ENCODE results near the gene STMND1. TPM values are rescaled to one million over a fixed set of nuclear protein-coding genes. Genes with fewer than 3 reads are reported as not detected.

STMND1 gene
- polyA plus RNA-seq, 3 donors, result 0.19 to 0.49 (median 0.36) TPM

- DNase-seq, result no peak
These were observed 57.4 kb downstream of the STMND1 start for GRCh38 chr6:17159240-17159639.

GRCh38 chr6:17161076-17161475 is 59.2 kb downstream of the STMND1 start:
- DNase-seq, result no peak

- no peak for DNase-seq
These were observed 63.5 kb downstream of the STMND1 start for GRCh38 chr6:17165383-17165782.

- no peak for DNase-seq
These were observed 65.6 kb downstream of the STMND1 start for GRCh38 chr6:17167327-17167979.

GRCh38 chr6:17169291-17169690 is 67.4 kb downstream of the STMND1 start:
- no peak for DNase-seq

GRCh38 chr6:17169711-17170110 is 67.9 kb downstream of the STMND1 start:
- DNase-seq, result no peak

GRCh38 chr6:17172836-17173470 is 71.1 kb downstream of the STMND1 start:
- DNase-seq, result no peak

- no peak for DNase-seq
These were observed 76.5 kb downstream of the STMND1 start for GRCh38 chr6:17178326-17178725.

- DNase-seq, result no peak
These were observed 77.1 kb downstream of the STMND1 start for GRCh38 chr6:17178754-17179529.

GRCh38 chr6:17179530-17180073 is 77.8 kb downstream of the STMND1 start:
- no peak for DNase-seq

Other genes starting within 250 kb of the STMND1 start
- 1 to 10 TPM in 2 of 3 donors, under 1 TPM in 1; 0.37 to 1.2 (median 1.2) TPM for gene RBM24, start 179.3 kb downstream of the STMND1 start, polyA plus RNA-seq (ENCODE audit: insufficient read length in 3 of 3)